Stimulated activated CD8-positive, alpha-beta memory T cell treated with anti-CD3 and anti-CD28 coated beads, Interleukin-2, amount 100 ng/mL, for 1 hour (primary cell): Measurements from ENCODE around the gene SIDT2.
"Not testable (repeated sequence)": the region's sequence is repeated elsewhere in the genome, so short reads cannot be mapped to it uniquely, and the experiment has no call there.

ENCODE experiments used
- DNase-seq, 2 donors: peaks; one replicate each; pipeline ENCODE4 v3.0.0-alpha.2; 2020; ENCODE audit warnings: low read depth in 2 of 2

SIDT2 gene

DNA sequence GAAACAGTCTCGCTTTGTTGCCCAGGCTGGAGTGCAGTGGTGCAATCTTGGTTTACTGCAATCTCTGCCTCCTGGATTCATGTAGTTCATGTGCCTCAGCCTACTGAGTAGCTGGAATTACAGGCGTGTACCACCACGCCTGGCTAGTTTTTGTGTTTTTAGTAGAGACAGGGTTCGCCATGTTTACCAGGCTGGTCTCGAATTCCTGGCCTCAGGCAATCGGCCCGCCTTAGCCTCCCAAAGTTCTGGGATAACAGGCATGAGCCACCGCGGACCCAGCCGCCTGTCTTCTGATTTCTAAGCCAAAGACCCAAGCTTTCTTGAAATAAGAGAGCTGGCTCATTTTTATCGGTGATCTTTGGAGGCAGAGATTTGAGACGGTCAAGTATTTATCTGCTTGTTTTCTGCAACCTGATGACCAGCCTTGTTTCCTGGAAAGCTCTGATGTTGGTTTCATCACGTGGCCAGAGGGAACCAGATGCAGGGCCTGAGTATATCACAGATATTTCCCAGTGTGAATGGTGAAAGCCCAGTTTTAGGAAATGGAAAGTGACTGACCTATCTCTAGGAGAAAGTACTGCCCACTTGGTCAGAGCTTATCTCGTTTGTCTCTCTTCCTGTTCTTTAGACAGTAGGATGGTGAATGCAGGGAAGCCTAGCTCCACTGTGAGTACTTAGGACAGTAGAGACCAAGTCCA is 5.7 kb upstream of the SIDT2 start:
- DNase-seq: no peak

DNA sequence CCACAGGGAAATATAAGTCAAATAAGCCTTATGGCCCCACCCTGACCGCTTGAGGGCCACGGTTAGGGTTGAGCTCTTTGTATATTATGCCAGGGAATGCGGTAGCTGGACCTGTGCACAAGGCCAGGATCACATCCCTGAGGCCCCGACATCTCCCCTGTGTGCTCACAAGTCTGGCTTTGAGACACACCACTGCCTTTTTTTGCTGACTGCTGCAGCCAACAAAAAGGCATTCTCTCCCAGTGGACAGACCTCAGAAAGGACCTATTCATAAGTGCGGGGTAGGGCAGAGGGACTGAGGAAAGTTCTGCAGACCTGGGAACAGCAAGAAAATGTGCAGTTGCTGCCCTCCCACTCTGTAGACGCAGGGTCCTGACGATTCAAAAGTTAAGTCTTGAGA is 3.4 kb upstream of the SIDT2 start:
- DNase-seq: no peak

DNA sequence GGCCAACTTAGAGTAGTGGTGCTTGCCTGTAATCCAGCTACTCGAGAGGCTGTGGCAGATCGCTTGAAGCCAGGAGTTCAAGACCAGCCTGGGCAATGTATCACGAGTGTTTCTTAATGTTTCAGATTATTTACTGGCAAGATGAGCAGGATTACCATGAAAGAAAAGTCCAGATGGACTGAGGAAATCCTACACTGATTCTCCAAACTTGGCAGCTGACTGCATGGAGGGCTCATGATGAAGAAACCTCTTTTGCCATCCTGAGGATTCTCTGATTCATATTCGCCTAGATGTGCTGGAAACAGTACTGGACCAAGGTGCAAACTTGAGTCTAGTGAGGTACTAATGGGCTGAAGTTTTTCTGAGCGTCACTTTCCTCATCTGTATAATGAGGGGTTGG is 2.8 kb upstream of the SIDT2 start:
- DNase-seq: no peak

DNA sequence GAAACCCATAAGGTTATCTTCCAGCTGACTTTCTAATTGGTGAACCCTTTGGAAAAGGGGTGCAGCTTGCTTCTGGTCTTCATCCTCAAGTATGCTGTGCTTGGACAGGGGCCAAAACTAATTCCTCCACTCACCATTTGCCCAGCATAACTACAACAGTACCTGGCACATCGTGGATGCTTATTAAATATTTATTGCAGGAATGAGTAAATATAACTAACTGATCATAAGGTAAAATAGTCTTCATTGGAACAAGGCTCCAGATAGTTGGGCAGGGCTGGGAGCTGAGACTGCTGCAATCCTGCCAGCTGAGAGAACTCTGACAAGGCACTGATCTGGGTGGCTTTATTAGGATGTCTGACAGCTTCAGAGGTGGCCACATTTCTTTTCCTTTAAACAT is 2.4 kb upstream of the SIDT2 start:
- no peak for DNase-seq

DNA sequence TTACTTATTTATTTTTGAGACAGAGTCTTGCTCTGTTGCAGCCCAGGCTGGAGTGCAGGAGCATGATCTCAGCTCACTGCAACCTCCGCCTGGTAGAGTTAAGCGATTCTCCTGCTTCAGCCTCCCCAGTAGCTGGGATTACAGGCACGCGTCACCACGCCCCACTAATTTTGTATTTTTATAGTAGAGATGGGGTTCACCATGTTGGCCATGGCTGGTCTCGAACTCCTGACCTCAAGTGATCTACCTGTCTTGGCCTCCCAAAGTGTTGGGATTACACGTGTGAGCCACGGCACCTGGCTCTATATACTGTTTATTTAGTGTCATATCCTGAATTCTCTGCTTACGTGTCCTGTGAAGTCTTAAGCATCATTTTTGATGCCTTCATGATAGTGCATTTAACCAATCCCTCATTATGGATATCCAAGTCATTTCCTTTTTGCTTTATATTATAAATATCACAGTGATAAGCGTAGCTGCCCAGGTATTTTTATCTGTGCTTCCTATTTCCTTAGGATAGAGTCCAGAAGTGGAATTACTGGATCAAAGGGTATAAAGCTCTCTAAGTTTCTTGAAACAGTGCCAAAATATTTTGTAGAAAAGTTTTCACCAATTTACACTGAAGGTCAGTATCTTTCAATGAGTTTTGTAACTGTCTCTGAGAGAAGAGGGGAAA is 871 bp upstream of the SIDT2 start:
- DNase-seq: no peak

DNA sequence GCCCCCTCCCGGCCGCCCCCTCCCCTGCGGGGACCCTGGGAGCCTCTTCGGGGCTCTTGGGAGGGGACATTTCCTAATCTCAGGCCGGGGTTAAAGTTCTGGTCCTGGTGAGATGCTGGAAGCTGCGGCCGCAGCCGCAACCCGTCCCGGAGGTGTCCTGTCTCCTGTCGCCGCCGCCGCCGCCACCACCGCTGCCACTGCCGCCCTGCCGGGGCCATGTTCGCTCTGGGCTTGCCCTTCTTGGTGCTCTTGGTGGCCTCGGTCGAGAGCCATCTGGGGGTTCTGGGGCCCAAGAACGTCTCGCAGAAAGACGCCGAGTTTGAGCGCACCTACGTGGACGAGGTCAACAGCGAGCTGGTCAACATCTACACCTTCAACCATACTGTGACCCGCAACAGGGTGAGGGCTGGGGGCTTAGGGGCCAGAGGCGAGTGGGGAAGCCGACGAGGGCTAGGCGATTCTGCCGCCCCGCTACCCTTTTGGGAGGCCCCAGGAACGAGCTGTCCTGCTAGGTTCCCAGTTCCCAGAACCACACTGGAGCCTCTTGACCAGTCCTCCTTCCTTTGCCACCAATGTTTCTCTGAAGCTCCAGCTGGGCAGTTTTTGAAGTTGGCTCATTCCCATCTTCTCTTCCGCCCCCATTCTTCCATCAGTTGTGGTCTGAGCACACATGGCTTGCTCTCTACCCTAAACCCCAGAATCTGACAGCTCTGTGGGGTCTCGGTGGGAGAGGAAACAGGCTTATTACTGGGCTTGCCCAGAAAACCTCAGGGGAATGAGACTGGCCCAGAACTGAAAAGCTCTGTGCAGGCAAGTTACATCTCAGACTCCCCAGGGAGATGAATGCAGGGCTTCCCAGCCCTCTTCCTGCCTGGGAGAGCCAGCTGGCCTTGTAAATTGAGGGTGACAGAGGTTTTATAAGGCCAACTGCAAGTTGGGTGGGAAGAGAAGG is 781 bp downstream of the SIDT2 start:
- DNase-seq: peak in 1 of 2 donors; percentile 24

DNA sequence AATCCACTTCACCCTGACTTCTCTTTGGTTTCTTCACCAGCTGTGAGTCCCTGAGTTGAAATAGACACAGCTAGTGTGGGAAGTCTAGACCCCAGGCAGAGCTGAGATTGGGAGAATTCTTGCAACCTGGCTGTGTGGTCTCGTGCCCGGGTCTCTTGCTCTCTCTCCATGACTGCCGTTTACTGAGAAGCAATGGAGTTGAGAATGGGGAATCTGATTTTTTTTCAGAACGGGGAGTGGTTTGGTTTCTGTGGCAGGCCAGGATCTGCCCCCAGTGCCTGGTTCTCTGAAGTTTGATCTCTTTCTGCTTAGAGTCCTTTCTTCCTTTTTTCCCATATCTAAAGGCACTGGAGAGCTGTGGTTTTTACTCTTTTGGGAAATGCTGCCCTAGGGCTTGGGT is 1.5 kb downstream of the SIDT2 start:
- DNase-seq: no peak

DNA sequence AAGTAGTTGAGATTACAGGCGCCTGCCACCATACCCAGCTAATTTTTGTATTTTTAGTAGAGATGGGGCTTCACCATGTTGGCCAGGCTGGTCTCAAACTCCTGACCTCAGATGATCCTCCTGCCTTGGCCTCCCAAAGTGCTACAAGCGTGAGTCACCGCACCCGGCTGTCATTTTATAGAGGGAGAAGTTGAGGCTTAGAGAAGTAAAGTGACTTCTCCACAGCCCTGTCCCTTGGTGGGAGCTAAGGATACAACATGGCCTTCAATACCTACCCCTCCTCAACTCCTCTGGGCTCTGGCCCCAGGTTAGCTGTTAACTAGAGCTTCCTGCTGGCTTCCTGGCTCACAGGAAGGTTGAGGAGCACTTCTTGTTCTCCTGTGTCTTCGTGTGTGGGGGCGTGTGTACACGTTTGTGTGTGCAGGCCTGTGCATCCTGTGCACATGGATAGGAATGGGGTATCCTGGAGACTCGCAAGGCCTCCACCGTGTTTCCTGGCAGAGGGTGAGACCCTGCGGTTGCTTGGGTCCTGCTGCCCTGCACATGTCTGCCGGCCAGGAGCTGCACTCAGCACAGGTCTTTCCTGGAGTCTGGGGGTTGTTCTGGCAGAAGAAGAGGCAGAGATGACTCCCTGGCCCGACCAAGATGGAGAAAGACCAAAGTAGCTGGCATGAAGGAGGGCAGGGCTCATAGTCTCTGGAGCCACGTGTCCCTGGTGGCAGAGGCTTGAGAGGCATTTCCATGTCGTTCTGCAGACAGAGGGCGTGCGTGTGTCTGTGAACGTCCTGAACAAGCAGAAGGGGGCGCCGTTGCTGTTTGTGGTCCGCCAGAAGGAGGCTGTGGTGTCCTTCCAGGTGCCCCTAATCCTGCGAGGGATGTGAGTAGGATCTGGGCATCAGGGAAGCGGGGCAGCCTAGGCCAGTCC is 2.4 kb downstream of the SIDT2 start:
- DNase-seq: peak in 1 of 2 donors; percentile 12

DNA sequence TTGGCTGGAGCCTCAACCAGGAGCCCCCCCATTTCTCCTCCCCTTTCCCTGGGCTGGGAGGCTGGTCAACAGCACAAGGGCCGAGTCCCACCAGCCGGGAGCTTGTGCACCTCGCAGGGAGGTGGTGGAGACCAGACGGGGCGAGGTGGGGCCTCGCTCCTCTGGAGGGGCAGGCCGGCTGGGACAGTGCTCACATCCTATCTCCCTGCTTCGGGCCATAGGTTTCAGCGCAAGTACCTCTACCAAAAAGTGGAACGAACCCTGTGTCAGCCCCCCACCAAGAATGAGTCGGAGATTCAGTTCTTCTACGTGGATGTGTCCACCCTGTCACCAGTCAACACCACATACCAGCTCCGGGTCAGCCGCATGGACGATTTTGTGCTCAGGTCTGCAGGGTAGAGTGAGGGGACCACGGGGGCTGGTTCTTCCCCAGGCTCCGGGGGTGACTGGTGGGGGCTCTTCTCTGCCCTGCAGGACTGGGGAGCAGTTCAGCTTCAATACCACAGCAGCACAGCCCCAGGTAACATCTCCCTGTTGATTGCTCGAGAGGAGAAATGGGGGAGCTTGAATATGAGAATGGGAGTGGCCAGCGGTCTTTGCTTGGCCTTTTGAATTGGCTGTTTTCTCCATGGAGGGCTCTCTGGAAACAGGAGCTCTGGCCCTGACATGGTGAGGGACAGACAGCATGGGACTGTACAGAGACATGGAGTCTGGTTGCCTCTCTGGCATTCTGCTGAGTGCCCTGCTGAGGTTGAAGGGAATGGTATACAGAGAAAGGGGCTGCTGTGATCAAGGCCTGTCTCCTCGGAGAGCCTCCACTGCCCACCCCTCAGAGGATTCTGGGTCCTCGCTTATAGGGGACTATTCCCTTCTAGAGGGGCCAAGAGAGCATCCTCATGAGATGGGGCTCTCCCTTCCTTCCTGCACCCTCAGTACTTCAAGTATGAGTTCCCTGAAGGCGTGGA is 3.3 kb downstream of the SIDT2 start:
- no peak for DNase-seq

DNA sequence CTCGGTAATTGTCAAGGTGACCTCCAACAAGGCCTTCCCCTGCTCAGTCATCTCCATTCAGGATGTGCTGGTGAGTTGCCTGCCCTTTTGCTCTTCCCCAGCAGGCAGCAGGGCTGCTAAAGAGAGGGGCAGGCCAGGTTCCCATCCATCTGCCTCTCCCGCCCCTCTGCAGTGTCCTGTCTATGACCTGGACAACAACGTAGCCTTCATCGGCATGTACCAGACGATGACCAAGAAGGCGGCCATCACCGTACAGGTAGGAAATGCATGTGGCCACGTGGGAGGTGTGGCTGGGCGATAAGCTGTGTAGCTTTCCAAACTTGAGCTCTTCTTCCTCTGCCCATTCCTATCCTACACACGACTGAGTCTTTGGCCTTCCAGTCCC is 4.0 kb downstream of the SIDT2 start:
- no peak for DNase-seq

DNA sequence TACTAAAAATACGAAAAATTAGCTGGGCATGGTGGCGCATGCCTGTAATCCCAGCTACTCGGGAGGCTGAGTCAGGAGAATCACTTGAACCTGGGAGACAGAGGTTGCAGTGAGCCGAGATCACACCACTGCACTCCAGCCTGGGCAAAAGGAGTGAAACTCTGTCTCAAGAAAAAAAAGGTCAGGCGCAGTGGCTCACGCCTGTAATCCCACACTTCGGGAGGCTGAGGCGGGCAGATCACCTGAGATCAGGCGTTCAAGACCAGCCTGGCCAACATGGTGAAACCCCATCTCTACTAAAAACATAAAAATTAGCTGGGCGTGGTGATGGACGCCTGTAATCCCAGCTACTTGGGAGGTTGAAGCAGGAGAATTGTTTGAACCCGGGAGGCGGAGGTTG is 4.6 kb downstream of the SIDT2 start:
- DNase-seq: not testable (repeated sequence)

DNA sequence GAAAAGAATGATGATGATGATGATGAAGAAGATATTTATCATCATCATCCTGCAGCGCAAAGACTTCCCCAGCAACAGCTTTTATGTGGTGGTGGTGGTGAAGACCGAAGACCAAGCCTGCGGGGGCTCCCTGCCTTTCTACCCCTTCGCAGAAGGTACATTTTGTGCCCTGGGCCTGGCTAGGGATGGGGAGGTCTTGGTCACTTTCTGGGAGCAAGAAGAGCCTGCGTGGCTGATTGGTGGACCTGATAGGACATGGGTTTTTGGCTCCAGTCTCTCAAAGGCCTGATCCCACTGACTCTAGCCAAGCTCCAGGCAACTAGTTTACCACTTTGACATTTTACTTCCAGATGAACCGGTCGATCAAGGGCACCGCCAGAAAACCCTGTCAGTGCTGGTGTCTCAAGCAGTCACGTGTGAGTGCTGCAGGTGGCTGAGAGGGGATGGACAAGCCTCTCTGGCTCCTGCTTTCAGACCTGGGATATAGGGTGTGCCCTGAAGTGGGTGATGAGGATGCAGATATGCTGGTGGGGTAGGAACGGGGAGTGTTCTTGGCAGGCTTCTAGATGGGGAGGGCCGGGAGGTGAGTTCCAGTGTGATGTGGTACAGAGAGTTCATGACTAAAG is 5.3 kb downstream of the SIDT2 start:
- DNase-seq: no peak

DNA sequence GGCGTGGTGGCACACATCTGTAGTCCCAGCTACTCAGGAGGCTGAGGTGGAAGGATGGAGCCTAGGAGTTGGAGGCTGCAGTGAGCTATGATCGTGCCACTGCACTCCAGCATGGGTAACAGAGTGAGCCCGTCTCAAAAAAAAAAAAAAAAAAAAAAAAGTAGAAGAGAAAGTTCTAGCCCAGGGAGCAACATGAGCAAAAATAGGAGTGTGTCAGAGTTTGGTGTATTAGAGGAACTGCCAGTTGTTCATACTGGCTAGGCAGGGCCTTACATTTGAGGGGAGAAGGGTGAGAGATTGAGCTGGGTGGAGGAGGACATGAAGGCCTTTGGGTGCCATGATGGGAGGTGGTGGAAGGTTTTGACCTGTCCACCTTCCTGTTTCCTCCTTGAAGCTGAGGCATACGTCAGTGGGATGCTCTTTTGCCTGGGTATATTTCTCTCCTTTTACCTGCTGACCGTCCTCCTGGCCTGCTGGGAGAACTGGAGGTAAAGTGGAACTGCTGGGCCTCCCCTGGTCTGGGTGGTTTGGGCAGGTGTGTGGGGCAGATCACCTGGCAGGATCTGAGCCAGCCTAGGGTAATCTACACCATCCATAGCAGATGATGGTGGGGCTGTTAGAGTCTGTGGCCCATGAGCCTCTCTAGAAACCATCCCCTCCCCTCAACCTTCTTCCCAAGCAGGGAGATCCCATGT is 7.3 kb downstream of the SIDT2 start:
- DNase-seq: no peak

DNA sequence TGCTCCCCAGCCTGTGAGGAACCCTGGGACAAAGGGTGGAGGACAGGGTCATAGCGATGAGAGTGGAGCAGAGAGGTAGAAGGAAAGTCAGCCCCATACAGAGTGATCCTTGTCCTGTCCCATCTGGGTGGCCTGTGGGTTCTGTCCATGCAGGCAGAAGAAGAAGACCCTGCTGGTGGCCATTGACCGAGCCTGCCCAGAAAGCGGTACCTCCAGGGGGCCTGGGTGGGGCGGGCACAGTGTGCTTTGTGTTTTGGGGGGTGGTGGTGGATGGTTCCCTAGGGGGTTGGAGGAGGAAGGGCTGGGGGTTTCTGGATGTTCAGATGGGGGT is 7.9 kb downstream of the SIDT2 start:
- no peak for DNase-seq

DNA sequence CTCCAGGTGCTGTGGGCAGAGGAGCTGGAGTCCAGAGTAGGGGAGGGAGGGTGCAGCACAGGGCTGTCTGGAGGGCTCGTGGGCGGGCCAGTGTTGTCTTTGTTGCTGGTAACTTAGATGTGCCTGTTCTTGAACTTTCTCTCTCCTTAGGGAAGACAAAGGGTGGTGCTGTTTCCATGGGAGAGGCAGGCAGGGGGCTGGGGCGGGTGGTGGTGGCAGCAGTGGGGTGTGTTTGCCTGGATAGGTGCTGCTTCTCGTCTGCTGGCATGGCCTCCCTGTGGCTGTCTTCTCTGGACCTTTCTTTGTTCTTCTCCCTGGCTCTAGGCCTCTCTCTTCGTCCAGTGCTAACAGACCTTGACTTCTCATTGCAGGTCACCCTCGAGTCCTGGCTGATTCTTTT is 8.5 kb downstream of the SIDT2 start:
- no peak for DNase-seq

DNA sequence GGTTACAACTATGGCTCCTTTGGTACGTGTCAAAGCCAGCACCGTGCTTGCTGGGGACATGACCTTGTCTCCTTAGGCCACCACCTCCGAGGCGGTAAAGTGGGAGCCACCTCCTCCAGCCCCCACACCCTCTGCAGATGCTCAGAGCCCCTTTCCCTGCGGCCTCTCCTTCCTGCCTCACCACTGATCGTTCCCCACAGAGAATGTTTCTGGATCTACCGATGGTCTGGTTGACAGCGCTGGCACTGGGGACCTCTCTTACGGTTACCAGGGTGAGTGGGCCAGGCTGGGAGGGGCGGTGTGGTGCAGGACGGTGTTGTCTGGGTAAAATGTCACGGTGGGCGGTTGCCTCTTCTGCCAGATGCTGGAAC is 8.9 kb downstream of the SIDT2 start:
- no peak for DNase-seq

DNA sequence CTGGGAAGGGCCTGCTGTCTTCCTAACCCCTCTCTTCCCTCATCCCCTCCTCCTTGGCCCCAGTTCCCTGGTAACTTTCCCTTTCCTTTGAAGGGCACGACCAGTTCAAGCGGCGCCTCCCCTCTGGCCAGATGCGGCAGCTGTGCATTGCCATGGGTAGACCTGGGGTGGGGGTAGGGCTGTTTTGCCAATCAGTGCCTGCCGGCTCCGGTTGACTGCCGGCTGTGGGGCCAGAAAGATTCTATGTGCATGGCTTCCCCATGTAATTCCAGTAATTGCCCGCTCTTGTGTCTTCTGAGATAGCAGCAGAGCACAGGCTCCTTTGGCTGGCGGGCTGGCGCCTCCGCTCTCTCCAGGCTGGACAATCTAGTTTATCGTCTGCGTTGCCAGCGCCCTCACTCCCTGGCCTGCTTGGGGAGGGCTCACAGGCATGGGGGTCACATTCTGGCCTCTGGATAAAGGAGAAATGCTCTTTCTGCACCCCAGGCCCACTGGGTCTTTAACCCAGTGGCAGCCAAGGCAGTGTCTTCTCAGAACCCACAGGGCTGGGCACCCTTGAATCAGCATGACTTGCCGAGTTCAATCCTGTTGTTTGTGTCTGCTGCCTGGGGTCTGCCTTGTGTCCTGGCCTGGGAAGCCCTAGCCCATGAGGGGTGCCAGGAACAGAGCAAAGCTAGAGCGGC is 9.4 kb downstream of the SIDT2 start:
- no peak for DNase-seq

DNA sequence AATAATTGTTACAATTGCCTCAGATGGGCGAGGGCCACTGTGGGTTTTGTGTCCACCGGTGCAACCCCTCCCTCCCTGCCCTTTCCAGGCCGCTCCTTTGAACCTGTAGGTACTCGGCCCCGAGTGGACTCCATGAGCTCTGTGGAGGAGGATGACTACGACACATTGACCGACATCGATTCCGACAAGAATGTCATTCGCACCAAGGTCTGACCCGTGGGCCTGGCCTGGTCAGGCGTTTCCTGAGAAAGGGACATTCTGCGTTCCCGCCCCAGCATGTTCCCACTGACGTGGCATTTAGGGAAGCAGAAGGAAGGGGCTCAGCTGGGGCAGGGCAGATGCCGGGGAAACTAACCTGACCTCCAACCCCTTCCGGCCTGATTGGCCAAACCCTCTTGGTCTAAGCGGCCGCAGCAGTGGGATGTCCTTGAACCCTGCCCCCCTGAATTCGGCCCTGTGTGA is 10.1 kb downstream of the SIDT2 start:
- DNase-seq: no peak
